ENCODE data around the gene WDCP. TPM values are rescaled to one million over a fixed set of nuclear protein-coding genes. Genes with fewer than 3 reads are reported as not detected.

WDCP gene
- total and polyA plus RNA-seq, 2 donors (not counting 1 experiment from before 2014, with no cell fraction given): 3.9 to 21.6 TPM

- Mint-ChIP-seq H3K27ac (no peak overlapping the region), H3K9me3 (ENCODE audit: insufficient read depth) (no peaks in the 10 kb centered on the region), H3K27me3 (no peaks in the 10 kb centered on the region), H3K4me1 (peaks cover 25% of the 10 kb centered on the region), H3K4me3 (no peak overlapping the region)
- ChIA-PET POLR2A (interaction anchor here (0.6 to 1.7 kb wide), 2 partner anchors 28 to 120 kb away, joined by 3 to 5 read pairs; no protein-coding TSS in a partner anchor), CTCF (interaction anchor here (1.0 to 1.4 kb wide), 3 partner anchors 36 to 225 kb away, joined by 4 to 7 read pairs (median 5); partner anchors contain the start of gene TP53I3)
- ATAC-seq (ENCODE audit: low read depth) (no peak), DNase-seq (peak; percentile 25)
- 27% methylated on average over 4 of the region's 23 CpGs for WGBS (ENCODE audit: insufficient coverage)
- peak overlapping the region; percentile 97 for H2AFZ ChIP-seq (ENCODE audit: insufficient read depth, low read depth, low read length, poor library complexity, severe bottlenecking)
- intact Hi-C loops (cut with micrococcal nuclease): loop anchor here (1.0 kb wide), 1 partner anchor 109 kb away; the partner anchor contains the start of gene UBXN2A
- H3K4me1 ChIP-seq (ENCODE audit: control insufficient read depth in 2 of 2, insufficient read depth in 2 of 2, low read length in 2 of 2): peaks cover 24 to 26% of the 10 kb centered on the region in 2 donors
- H3K4me3 ChIP-seq (ENCODE audit: control extremely low read depth in 1 of 5, extremely low read depth in 1 of 5, insufficient read depth in 1 of 5, low read depth in 2 of 5, low read length in 4 of 5): peak overlapping the region in 4 of 5 experiments; percentile 35 to 92 (median 64)
- H3K4me2 ChIP-seq (replicated peaks; ENCODE audit: low read depth, low read length, poor library complexity, severe bottlenecking): peak overlapping the region; percentile 100
- peaks cover 18% of the 10 kb centered on the region for H3K79me2 ChIP-seq (ENCODE audit: control insufficient read depth, insufficient read depth, low read length)
- peaks cover 0 to 20% (median 2%) of the 10 kb centered on the region in 4 experiments for H3K27me3 ChIP-seq (replicated peaks in 1 of 4; ENCODE audit: control extremely low read depth in 1 of 4, control insufficient read depth in 3 of 4, insufficient read depth in 4 of 4, low read length in 3 of 4)
- no peaks in the 10 kb centered on the region for H3K9me3 ChIP-seq (ENCODE audit: control extremely low read depth in 1 of 3, control insufficient read depth in 2 of 3, insufficient read depth in 1 of 3, low read length in 2 of 3)
- H3K27ac ChIP-seq (ENCODE audit: low read length in 2 of 2): no peak overlapping the region
- H3K36me3 ChIP-seq (replicated peaks in 1 of 2; ENCODE audit: control extremely low read depth in 1 of 2, control insufficient read depth in 1 of 2, extremely low read depth in 1 of 2, insufficient read depth in 2 of 2, low read length in 1 of 2): no peaks in the 10 kb centered on the region
- no peaks in the 10 kb centered on the region for H4K20me1 ChIP-seq (ENCODE audit: control insufficient read depth, insufficient read depth, low read length, poor library complexity, severe bottlenecking)
- TF ChIP-seq, protein P1, sequence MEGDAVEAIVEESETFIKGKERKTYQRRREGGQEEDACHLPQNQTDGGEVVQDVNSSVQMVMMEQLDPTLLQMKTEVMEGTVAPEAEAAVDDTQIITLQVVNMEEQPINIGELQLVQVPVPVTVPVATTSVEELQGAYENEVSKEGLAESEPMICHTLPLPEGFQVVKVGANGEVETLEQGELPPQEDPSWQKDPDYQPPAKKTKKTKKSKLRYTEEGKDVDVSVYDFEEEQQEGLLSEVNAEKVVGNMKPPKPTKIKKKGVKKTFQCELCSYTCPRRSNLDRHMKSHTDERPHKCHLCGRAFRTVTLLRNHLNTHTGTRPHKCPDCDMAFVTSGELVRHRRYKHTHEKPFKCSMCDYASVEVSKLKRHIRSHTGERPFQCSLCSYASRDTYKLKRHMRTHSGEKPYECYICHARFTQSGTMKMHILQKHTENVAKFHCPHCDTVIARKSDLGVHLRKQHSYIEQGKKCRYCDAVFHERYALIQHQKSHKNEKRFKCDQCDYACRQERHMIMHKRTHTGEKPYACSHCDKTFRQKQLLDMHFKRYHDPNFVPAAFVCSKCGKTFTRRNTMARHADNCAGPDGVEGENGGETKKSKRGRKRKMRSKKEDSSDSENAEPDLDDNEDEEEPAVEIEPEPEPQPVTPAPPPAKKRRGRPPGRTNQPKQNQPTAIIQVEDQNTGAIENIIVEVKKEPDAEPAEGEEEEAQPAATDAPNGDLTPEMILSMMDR (IDR thresholded peaks at IDR 0.05): no peak
- no peak for TF ChIP-seq EZH2 (IDR thresholded peaks at IDR 0.05; ENCODE audit: borderline replicate concordance, insufficient read depth, low read depth, low read length, poor library complexity, severe bottlenecking)
- peak overlapping the region; percentile 81 for H3K9ac ChIP-seq (ENCODE audit: low read length)
Observed at GRCh38 chr2:24048769-24049484, 1.7 kb upstream of the WDCP start.

GRCh38 chr2:24047703-24048033 is 477 bp upstream of the WDCP start:
- peaks cover 24 to 26% of the 10 kb centered on the region in 2 donors for H3K4me1 ChIP-seq (ENCODE audit: control insufficient read depth in 2 of 2, insufficient read depth in 2 of 2, low read length in 2 of 2)
- H3K9ac ChIP-seq (ENCODE audit: low read length): peak overlapping the region; percentile 92
- H4K20me1 ChIP-seq (ENCODE audit: control insufficient read depth, insufficient read depth, low read length, poor library complexity, severe bottlenecking): no peaks in the 10 kb centered on the region
- ChIA-PET POLR2A (interaction anchor here (1.7 to 1.8 kb wide), 2 partner anchors 29 to 121 kb away, joined by 16 to 20 read pairs; partner anchors contain the start of genes ATAD2B and SF3B6), CTCF (interaction anchor here (1.0 to 2.0 kb wide), 5 partner anchors 29 to 223 kb away, joined by 3 to 18 read pairs (median 7); partner anchors contain the start of genes ATAD2B, SF3B6 and TP53I3)
- peak overlapping the region in 3 of 5 experiments; percentile 3 to 92 (median 79) for H3K4me3 ChIP-seq (ENCODE audit: control extremely low read depth in 1 of 5, extremely low read depth in 1 of 5, insufficient read depth in 1 of 5, low read depth in 2 of 5, low read length in 4 of 5)
- no peaks in the 10 kb centered on the region for H3K27me3 Mint-ChIP-seq
- TF ChIP-seq, protein P1 (IDR thresholded peaks at IDR 0.05): no peak
- TF ChIP-seq EZH2 (IDR thresholded peaks at IDR 0.05; ENCODE audit: borderline replicate concordance, insufficient read depth, low read depth, low read length, poor library complexity, severe bottlenecking): no peak
- no peaks in the 10 kb centered on the region for H3K9me3 ChIP-seq (ENCODE audit: control extremely low read depth in 1 of 3, control insufficient read depth in 2 of 3, insufficient read depth in 1 of 3, low read length in 2 of 3)
- no peaks in the 10 kb centered on the region for H3K9me3 Mint-ChIP-seq (ENCODE audit: insufficient read depth)
- no peaks in the 10 kb centered on the region for H3K36me3 ChIP-seq (replicated peaks in 1 of 2; ENCODE audit: control extremely low read depth in 1 of 2, control insufficient read depth in 1 of 2, extremely low read depth in 1 of 2, insufficient read depth in 2 of 2, low read length in 1 of 2)
- intact Hi-C loops (cut with micrococcal nuclease): loop anchor here (1.0 to 2.0 kb wide), 6 partner anchors 29 to 1831 kb away; partner anchors contain the start of genes ASXL2, ATAD2B, CENPO and FAM228B
- peak overlapping the region; percentile 90 for H3K4me3 Mint-ChIP-seq
- peak overlapping the region; percentile 97 for H2AFZ ChIP-seq (ENCODE audit: insufficient read depth, low read depth, low read length, poor library complexity, severe bottlenecking)
- peaks cover 18% of the 10 kb centered on the region for H3K79me2 ChIP-seq (ENCODE audit: control insufficient read depth, insufficient read depth, low read length)
- peaks cover 0 to 20% (median 2%) of the 10 kb centered on the region in 4 experiments for H3K27me3 ChIP-seq (replicated peaks in 1 of 4; ENCODE audit: control extremely low read depth in 1 of 4, control insufficient read depth in 3 of 4, insufficient read depth in 4 of 4, low read length in 3 of 4)
- no peak for DNase-seq
- no peak overlapping the region for H3K27ac ChIP-seq (ENCODE audit: low read length in 2 of 2)
- peak overlapping the region; percentile 86 for H3K27ac Mint-ChIP-seq
- 49% methylated on average over 6 of the region's 8 CpGs for WGBS (ENCODE audit: insufficient coverage)
- ATAC-seq (ENCODE audit: low read depth): no peak
- H3K4me2 ChIP-seq (replicated peaks; ENCODE audit: low read depth, low read length, poor library complexity, severe bottlenecking): peak overlapping the region; percentile 96
- peaks cover 25% of the 10 kb centered on the region for H3K4me1 Mint-ChIP-seq
